Lower leg skin (tissue), 3 donors: ENCODE data around the gene FLNC.

ENCODE experiments used
- CTCF ChIP-seq, 3 donors: fragments of 450-650 bp; IDR thresholded peaks; one replicate each; pipeline ENCODE4 v1.5.1; 2016; ENCODE audit warnings: antibody characterized with exemption in 3 of 3, mild to moderate bottlenecking in 3 of 3, moderate library complexity in 2 of 3
- POLR2A ChIP-seq, 2 donors: fragments of 450-650 bp; IDR thresholded peaks; one replicate each; pipeline ENCODE4 v1.6.1; 2016 to 2017; ENCODE audit warnings: antibody characterized with exemption in 2 of 2, mild to moderate bottlenecking in 1 of 2, moderate library complexity in 1 of 2

GRCh38 chr7:128860158-128861073 is 30.2 kb downstream of the FLNC start:
- TF ChIP-seq CTCF (IDR thresholded peaks at IDR 0.05) (no peak), POLR2A (IDR thresholded peaks at IDR 0.05) (no peak)
